Activated CD4-positive, alpha-beta T cell treated with anti-CD3 and anti-CD28 coated beads for 4 hours (primary cell): ENCODE measurements around the gene FBXW5.
A peak's percentile ranks its signal among the peaks of the same experiment; 100 is the strongest.

Experiments
- DNase-seq, 2 donors: peaks; one replicate each; pipeline ENCODE4 v3.0.0-alpha.2; 2020

FBXW5 gene

GRCh38 chr9:136949239-136949816 is 4.8 kb upstream of the FBXW5 start:
- DNase-seq = no peak

DNA sequence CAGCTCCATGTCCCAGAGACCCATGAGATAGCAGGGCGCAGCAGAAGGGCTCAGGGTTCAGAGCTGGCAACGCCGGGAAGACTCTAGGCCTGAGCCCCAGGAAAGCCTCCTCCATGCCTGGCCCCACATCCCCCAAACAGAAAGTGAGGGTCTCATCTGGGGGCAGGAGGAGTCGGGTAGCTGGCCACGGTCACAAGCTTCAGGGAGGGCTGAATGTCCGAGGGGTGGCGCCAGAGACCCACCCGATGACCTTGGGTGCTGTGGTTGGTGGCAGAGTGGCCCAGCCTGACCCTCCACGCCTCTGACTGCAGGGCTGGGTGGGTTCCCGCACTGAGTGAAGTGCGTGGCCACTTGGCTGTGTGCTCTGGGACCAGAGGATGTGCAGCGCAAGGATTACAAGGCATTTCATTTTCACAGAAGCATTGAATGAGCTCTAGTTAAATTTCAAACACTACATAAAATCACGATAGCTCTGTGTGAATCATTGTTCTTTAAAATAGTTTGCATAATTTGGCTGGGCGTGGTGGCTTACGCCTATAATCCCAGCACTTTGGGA is 3.5 kb upstream of the FBXW5 start:
- no peak for DNase-seq

GRCh38 chr9:136947028-136947891 is 2.7 kb upstream of the FBXW5 start:
- DNase-seq = no peak

GRCh38 chr9:136946228-136947027 is 1.9 kb upstream of the FBXW5 start:
- no peak for DNase-seq

DNA sequence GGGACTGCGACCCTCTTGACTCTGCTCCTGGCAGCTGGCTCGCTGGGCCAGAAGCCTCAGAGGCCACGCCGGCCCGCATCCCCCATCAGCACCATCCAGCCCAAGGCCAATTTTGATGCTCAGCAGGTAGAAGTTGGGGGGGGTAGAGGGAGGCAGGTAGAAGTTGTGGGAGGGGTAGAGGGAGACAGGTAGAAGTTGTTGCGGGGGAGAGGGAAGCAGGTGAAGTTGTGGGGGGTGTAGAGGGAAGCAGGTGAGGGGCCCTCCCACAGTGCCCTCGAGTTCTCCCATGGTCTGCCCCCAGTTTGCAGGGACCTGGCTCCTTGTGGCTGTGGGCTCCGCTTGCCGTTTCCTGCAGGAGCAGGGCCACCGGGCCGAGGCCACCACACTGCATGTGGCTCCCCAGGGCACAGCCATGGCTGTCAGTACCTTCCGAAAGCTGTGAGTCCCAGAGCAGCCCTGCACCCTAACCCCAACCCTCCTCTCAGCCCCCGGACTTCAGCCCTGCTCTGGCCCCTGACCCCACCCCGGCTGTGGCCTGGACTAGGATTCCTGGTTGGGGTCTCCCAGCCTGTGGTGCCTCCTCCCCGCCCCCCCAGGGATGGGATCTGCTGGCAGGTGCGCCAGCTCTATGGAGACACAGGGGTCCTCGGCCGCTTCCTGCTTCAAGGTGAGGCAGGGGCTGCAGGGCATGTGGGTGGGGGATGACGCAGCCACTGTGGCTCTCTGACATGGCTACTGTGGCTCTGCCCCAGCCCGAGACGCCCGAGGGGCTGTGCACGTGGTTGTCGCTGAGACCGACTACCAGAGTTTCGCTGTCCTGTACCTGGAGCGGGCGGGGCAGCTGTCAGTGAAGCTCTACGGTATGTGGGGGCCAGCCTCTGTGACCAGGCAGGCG is 1.0 kb upstream of the FBXW5 start:
- DNase-seq = no peak

DNA sequence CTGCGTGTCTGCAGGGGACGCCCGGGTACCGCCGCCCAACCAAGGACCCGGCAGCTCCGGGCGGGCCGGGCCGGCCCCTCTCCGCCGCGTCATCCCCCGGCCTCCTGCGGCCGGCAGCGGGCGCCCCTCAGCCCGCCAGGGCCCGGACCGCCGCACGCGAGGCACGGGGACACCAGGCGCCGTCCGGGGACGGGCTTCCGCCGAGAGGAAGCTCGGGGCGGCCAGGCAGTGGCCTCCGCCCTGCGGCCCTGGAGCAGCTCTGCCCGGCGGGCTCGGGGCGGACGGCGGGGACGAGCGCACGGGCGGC is 373 bp downstream of the FBXW5 start:
- DNase-seq = peak in 1 of 2 donors; percentile 25

- DNase-seq = peak in 1 of 2 donors; percentile 34
Measured at GRCh38 chr9:136943291-136944211, 987 bp downstream of the FBXW5 start.

DNA sequence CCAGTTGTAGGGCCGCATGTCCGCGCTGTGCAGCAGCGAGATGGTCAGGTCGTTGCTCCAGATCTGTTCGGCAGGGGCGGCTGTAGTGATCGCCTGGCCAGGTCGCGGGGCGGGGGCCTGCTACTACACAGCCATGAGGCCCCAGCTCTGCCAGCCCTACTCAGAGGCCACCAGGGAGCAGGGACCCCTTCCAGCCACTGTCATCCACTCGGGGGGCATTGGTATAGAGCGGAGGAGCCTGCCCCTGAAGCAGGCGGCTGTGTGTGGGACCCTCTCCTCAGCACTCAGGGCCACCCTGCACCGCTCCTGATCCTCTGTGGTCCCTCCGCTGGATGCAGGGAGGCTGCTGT is 1.7 kb downstream of the FBXW5 start:
- no peak for DNase-seq

GRCh38 chr9:136942112-136942880 is 2.2 kb downstream of the FBXW5 start:
- no peak for DNase-seq

GRCh38 chr9:136941231-136942111 is 3.1 kb downstream of the FBXW5 start:
- no peak for DNase-seq

- DNase-seq = no peak
Measured at GRCh38 chr9:136940526-136941230, 3.9 kb downstream of the FBXW5 start.

DNA sequence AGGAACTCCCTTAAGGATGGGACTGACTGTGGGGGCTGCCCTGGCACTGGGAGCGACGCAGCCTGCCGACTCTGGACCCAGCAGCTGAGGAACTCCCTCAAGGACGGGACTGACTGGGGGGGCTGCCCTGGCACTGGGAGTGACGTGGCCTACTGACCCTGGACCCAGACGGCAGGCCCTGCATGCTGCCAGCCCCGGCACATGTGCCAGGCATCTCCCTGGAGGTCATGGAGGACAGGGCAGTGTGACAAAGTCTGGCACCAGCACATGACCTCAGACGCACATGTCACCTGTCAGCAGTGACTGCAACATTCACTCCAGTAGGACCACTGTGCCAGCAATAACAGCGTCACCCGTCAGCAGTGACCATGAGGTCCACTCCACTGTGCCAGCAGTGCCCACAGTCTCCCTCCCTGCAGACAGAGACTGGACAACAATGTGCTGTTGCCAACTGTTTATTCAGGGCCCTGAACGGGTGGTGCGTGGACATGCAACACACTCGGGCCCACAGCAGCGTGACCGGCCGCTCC is 4.5 kb downstream of the FBXW5 start:
- no peak for DNase-seq

DNA sequence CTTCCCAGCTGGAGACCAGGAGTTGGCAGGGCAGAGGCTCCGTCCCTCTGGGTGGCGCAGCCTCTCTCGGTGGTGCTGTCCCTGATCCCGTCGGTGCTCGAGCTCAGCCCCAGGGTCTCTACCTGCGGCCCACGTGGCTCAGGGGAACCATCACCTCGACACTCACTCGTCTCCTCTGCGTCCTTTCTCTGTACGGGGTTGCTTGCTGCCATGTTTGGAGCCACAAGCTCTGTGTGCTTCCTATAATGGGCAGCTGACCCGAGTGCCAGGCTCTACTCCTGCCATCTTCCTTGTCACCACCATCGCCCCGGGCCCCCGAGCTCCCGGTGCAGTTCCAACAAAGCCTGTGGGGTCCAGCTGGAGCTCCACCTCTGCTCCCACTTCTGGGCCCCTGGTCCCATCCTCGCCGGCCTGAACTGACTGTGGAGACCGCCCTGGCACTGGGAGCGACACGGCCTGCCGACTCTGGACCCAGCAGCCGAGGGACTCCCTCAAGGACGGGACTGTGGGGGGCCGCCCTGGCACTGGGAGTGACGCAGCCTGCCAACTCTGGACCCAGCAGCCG is 5.0 kb downstream of the FBXW5 start:
- no peak for DNase-seq

DNA sequence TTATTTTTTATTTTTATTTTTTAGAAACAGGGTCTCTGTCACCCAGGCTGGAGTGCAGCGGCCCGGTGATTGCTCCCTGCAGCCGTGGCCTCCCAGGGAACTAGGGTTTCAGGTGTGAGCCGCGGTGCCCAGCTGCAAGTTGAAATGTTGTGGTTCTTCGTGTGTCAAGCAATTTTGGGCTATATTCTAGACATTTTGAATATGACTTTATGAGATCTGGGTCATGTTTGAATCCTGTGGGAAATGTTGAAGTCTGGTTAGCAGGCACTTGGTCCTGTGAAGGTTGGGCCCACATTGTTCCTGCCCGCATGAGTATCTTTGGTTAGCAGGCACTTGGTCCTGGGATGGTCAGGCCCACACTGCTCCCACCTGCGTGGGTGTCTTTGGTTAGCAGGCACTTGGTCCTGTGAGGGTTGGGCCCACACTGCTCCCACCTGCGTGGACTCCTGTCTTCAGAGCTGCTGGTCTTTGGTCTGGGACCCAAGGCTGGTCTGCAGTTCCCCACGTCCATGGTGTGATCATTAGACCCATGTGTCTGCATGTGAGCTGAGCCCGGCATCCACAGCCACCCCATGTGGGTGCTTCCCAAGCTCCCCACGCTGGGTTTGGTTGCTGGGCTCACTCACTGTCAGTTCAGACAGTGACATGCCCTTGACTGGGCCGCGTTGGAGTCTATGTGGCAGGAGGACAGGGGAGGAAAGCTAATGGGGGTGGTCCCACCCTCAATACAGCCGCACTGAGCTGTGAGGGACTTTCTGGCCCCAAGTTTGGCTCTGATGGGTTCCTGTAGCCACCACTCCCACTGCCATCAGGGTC is 7.1 kb downstream of the FBXW5 start:
- no peak for DNase-seq

DNA sequence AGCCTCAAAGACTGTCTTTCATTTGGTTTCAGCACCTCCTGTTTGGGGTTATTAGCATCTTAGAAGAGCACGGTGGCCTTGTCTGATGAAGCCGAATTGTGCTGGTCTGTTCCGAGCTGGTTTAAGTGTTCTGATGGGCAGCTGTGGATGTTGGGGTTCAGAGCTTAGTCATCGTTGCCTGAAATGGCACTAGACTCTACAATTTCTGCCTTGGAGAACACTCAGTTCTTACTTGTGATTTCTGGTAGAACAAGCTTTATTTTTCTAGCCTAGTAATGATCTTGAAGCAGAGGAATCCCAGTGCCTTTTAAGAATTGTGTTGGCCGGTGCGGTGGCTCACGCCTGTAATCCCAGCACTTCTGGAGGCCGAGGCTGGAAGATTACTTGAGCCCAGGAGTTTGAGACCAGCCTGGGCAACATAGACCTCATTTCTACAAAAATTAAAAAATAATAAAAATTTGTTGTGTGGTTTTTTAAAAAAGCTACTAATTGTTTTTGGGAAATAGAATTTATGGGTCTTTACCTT is 7.8 kb downstream of the FBXW5 start:
- DNase-seq = no peak

DNA sequence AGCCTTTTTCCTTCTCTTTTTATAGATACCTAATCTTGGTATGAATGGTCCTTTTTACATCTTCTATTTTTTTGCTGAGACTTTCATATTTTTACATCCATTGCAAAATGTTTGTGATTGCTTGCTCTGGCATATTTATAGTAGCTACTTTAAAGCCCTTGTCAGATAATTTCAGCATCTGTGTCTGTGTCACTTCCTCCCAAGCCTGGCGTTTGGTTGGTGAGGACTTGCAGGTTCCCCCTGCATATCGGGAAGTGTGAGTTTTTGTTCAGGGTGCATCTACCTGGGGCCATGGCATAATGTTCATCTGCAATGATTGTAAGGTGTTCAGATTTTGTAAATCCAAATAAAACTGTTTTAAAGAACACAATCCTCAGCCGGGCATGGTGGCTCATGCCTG is 8.9 kb downstream of the FBXW5 start:
- no peak for DNase-seq

DNA sequence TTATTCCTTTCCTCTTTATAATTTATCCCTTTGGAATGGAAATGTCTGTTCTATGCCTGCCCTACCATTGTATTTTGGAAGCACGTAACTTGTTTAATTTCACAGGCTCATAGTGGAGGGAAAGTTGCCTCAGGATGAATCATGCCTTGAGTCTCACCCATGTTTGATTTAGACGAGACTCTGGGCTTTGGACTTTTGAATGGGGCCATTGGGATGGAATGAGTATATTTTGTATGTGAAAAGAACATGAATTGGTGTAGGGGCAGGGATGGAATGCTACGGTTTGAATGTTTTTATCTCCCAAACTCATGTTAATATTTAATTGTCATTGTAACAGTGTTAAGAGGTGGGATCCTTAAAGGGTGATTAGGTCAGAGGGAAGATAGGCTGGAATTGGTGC is 10.3 kb downstream of the FBXW5 start:
- DNase-seq = no peak
